SU-DHL-6 (cell line): ENCODE data around the gene CROT.

Experiments used
- EZH2phosphoT487 ChIP-seq: fragments of 200-600 bp; sonication (generic), shearing (Covaris generic); conservative IDR thresholded peaks from 2 replicates; pipeline ENCODE4 v1.6.1; 2018; ENCODE audit warnings: mild to moderate bottlenecking, antibody characterized with exemption, low read length, moderate library complexity, mixed read lengths
- TF ChIP-seq, protein P1 (sequence below): fragments of 200-600 bp; sonication (generic); IDR thresholded peaks from one replicate; pipeline ENCODE4 v1.5.1; 2017; ENCODE audit warnings: antibody characterized with exemption, mild to moderate bottlenecking, low read length, moderate library complexity; ENCODE audit not compliant: insufficient read depth, poor library complexity, severe bottlenecking

DNA sequence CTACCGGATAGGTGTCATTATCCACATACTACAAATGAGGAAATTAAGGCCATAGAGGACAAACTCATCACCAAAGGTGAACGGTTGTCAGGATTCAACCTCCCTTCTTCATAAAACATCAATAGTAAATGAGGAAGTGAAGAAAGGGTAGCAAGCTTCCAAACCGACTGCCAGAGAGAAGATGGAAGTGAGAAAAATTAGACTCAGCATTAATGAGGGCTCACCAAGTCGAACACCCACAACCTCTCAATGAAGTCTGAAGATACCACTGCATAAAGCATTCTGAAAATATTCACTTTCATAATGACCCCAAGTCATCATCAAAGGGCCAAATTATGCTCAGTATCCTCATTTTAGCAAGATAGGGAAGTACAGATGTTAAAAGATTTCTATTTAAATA lies 100.4 kb downstream of the CROT start:
- TF ChIP-seq, protein P1, sequence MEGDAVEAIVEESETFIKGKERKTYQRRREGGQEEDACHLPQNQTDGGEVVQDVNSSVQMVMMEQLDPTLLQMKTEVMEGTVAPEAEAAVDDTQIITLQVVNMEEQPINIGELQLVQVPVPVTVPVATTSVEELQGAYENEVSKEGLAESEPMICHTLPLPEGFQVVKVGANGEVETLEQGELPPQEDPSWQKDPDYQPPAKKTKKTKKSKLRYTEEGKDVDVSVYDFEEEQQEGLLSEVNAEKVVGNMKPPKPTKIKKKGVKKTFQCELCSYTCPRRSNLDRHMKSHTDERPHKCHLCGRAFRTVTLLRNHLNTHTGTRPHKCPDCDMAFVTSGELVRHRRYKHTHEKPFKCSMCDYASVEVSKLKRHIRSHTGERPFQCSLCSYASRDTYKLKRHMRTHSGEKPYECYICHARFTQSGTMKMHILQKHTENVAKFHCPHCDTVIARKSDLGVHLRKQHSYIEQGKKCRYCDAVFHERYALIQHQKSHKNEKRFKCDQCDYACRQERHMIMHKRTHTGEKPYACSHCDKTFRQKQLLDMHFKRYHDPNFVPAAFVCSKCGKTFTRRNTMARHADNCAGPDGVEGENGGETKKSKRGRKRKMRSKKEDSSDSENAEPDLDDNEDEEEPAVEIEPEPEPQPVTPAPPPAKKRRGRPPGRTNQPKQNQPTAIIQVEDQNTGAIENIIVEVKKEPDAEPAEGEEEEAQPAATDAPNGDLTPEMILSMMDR: no peak
- TF ChIP-seq EZH2phosphoT487: no peak
